Measurements from ENCODE around the gene MAP4K5.
A peak's percentile ranks its signal among the peaks of the same experiment; 100 is the strongest.

MAP4K5 gene

DNA sequence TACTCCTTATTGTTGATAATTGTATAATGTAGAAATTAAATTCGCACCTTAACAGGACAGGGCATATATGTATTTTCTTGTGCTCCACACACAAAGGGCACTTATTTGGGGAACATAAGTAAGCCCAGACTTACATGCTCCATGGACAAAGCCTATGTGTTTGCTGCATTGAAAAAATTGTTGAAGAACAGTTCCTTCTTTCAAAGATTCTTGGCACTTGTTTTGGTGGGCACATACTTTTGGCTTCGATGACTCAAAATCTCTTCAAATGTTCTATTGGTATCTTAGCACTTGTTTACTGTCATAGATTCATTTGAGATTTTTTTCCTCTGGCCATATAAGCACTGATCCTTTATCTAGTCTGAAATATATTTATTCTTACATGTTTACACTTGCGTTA, 1.4 kb upstream of the MAP4K5 start:
- H3K27ac ChIP-seq (ENCODE audit: insufficient read depth, low read length, poor library complexity, severe bottlenecking) = no peak overlapping the region
- no peaks in the 10 kb centered on the region for H3K36me3 ChIP-seq (ENCODE audit: control insufficient read depth, insufficient read depth, low read length)
- no peak for DNase-seq

DNA sequence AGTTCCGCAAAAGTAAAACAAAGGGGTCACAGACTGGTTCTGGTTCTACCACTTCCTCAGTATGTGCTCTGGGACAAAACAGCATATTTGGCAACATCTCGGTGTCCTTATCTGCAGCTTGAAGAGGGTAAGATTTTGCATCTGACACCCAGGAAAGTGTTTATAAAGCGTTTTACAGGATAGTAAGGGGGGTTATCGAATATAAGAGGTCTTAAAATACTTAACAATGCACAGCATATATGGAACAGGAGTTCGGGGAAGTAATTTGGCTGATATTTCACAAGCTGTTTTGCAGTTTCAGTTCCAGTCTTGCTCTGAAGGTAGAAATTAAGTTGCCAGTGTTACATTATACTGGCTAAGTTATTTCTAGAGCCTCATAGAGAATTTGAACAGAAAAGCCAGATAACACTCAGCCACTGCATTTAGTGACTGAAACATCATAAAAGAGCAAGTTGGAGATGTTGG, 904 bp upstream of the MAP4K5 start:
- H3K4me3 ChIP-seq (ENCODE audit: insufficient read depth, low read depth, low read length, poor library complexity, severe bottlenecking) = peak overlapping the region; percentile 96
- peaks cover 7% of the 10 kb centered on the region for H3K4me1 ChIP-seq (ENCODE audit: control insufficient read depth, insufficient read depth, low read length, poor library complexity, severe bottlenecking)
- DNase-seq = no peak
- H3K27ac ChIP-seq (ENCODE audit: insufficient read depth, low read length, poor library complexity, severe bottlenecking) = no peak overlapping the region
- no peaks in the 10 kb centered on the region for H3K9me3 ChIP-seq (ENCODE audit: control insufficient read depth, low read length)
- H3K36me3 ChIP-seq (ENCODE audit: control insufficient read depth, insufficient read depth, low read length) = no peaks in the 10 kb centered on the region
- H3K27me3 ChIP-seq (replicated peaks; ENCODE audit: control insufficient read depth, insufficient read depth, low read length, poor library complexity, severe bottlenecking) = no peaks in the 10 kb centered on the region

More for the DNA sequence above, 1.4 kb upstream of the MAP4K5 start:
- Histone ChIP-seq H3K27me3 (replicated peaks; ENCODE audit: control insufficient read depth, insufficient read depth, low read length, poor library complexity, severe bottlenecking) (no peaks in the 10 kb centered on the region), H3K9me3 (ENCODE audit: control insufficient read depth, low read length) (no peaks in the 10 kb centered on the region), H3K4me1 (ENCODE audit: control insufficient read depth, insufficient read depth, low read length, poor library complexity, severe bottlenecking) (peaks cover 7% of the 10 kb centered on the region), H3K4me3 (ENCODE audit: insufficient read depth, low read depth, low read length, poor library complexity, severe bottlenecking) (no peak overlapping the region)

DNA sequence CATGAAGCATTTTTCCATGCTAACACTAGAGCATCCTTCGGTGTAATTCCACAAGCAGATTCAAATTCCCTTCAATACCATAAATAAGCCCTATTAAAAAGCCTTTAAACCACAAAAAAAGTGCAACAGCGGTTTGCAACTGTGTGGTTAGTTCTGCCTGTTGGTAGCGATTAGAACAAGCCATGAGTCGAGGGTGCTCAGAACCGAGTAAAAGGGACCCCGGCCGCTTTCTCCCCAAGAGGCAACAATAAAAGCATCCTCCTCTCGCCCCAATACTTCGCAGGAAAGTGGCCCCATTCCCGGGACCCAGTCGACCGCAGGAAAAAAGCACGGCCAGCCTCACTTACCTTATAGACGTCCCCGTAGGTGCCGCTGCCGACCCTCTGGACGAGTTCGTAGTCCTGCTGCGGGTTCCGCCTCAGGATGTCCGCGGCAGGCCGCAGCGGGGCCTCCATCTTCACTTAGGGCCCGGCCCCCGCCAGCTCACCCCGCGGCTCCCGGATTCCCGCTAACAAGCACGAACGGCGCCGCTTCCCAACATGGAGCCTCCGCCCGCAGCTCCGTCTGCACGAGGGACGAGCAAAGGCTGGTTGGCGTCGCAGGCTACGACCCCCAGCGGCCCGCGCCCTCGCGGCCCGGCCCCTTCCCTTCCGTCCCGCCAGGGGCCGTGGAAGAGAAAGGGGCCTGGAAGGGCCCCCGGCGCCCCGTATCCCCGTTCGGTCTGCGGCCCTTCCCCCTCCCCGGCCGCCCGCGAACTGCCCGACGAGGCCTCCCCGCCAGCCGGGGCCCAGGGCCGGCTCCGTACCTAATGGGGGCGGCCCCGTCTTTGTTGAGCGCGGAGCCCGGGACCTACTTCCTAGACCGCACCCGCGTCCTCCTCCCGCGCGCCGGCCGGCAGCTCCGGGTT, 521 bp downstream of the MAP4K5 start:
- DNase-seq = peak; percentile 2 to 16 (median 11)
- Histone ChIP-seq H3K27ac (ENCODE audit: insufficient read depth, low read length, poor library complexity, severe bottlenecking) (peak overlapping the region; percentile 67), H3K4me3 (ENCODE audit: insufficient read depth, low read depth, low read length, poor library complexity, severe bottlenecking) (peak overlapping the region; percentile 96), H3K36me3 (ENCODE audit: control insufficient read depth, insufficient read depth, low read length) (no peaks in the 10 kb centered on the region), H3K4me1 (ENCODE audit: control insufficient read depth, insufficient read depth, low read length, poor library complexity, severe bottlenecking) (peaks cover 7% of the 10 kb centered on the region), H3K27me3 (replicated peaks; ENCODE audit: control insufficient read depth, insufficient read depth, low read length, poor library complexity, severe bottlenecking) (no peaks in the 10 kb centered on the region), H3K9me3 (ENCODE audit: control insufficient read depth, low read length) (no peaks in the 10 kb centered on the region)

DNA sequence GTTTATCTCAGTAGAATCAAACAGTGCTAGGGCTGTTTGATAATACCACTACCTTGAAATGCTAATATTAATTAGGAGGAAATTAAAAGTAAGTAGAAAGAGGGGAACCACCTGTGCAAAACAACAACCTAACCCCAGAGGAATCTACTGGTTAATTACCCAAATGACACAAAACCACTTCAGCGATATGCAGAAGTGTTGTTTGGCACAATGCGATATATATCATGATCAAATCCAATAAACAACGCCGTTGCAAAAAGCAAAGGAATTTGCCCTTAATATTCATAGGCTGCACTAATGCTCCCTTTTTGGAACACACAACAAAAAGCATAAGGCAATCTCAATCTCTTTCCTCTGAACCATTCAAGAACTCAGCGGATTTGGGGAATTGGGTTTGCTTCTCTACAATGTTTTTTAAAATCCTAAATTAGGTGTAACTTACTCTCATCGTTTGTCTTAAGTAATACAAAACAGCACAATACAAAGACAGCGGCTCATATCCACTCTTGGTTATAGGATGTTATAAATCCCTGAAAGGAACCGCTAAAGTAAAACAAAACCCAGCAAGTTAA, 1.5 kb downstream of the MAP4K5 start:
- Histone ChIP-seq H3K27ac (ENCODE audit: insufficient read depth, low read length, poor library complexity, severe bottlenecking) (no peak overlapping the region), H3K36me3 (ENCODE audit: control insufficient read depth, insufficient read depth, low read length) (no peaks in the 10 kb centered on the region), H3K4me3 (ENCODE audit: insufficient read depth, low read depth, low read length, poor library complexity, severe bottlenecking) (no peak overlapping the region), H3K9me3 (ENCODE audit: control insufficient read depth, low read length) (no peaks in the 10 kb centered on the region), H3K27me3 (replicated peaks; ENCODE audit: control insufficient read depth, insufficient read depth, low read length, poor library complexity, severe bottlenecking) (no peaks in the 10 kb centered on the region), H3K4me1 (ENCODE audit: control insufficient read depth, insufficient read depth, low read length, poor library complexity, severe bottlenecking) (peaks cover 7% of the 10 kb centered on the region)
- DNase-seq = no peak

DNA sequence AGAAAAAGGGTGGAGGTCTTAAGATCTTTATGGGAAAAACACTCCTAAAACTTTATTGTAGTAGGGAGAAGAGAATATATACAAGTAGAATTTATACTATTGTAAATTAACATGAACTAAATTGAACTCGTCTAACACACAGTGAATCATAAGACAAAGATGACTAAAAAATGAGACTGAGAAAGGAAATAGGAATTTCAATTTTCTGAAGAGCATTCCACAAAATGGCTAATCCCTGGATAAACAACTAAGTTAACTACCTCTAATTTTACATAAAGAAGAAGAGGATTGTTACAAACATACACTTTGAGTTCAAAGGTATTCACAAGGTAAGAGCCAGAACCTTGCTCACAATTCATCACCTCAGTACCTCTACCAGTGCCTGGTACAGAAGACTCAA, 2.0 kb downstream of the MAP4K5 start:
- Histone ChIP-seq H3K27me3 (replicated peaks; ENCODE audit: control insufficient read depth, insufficient read depth, low read length, poor library complexity, severe bottlenecking) (no peaks in the 10 kb centered on the region), H3K9me3 (ENCODE audit: control insufficient read depth, low read length) (no peaks in the 10 kb centered on the region), H3K4me3 (ENCODE audit: insufficient read depth, low read depth, low read length, poor library complexity, severe bottlenecking) (no peak overlapping the region), H3K4me1 (ENCODE audit: control insufficient read depth, insufficient read depth, low read length, poor library complexity, severe bottlenecking) (peaks cover 7% of the 10 kb centered on the region), H3K27ac (ENCODE audit: insufficient read depth, low read length, poor library complexity, severe bottlenecking) (no peak overlapping the region), H3K36me3 (ENCODE audit: control insufficient read depth, insufficient read depth, low read length) (no peaks in the 10 kb centered on the region)
- no peak for DNase-seq

DNA sequence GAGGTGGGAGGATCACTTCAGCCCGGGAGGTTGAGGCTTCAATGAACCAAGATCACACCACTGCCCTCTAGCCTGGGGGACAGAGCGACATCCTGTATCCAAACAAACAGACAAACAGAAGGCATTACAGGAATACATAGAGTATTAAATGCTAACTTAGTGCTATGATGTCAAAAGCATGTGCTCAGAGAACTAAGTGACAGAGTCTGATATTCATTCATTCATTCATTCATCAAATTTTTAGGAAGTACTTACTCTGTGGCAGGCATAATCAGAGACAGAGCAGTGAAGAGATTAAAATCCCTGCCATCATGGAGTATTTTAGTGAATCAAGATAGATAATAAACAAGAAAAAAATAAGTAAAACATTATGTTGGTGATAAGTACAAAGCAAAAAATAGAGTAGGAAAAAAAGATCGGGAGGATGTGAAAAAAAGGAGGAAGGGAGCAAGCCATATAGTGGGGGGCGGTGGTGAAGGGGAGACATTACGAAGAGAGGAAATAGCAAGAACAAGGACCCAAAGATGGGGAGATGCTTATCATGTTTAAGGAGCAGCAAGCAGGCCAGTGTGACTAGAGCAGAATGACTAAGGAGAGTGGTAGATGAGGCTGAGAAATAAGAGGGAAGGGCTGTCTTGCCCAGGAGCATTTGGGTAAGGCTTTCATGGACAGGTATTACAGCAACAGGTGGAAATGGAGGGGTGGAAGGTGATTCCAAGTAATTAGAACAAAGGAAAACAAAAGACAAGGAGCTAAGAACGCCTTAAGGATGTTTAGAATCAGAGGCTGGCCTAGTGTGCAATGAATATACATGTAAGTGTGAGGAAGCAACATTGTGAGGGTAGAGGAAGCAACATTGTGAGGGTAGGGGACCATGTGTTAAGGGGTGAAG, 2.8 kb downstream of the MAP4K5 start:
- no peaks in the 10 kb centered on the region for H3K27me3 ChIP-seq (replicated peaks; ENCODE audit: control insufficient read depth, insufficient read depth, low read length, poor library complexity, severe bottlenecking)
- H3K4me1 ChIP-seq (ENCODE audit: control insufficient read depth, insufficient read depth, low read length, poor library complexity, severe bottlenecking) = peaks cover 7% of the 10 kb centered on the region
- H3K9me3 ChIP-seq (ENCODE audit: control insufficient read depth, low read length) = no peaks in the 10 kb centered on the region
- no peak for DNase-seq
- H3K36me3 ChIP-seq (ENCODE audit: control insufficient read depth, insufficient read depth, low read length) = no peaks in the 10 kb centered on the region
- H3K4me3 ChIP-seq (ENCODE audit: insufficient read depth, low read depth, low read length, poor library complexity, severe bottlenecking) = no peak overlapping the region
- H3K27ac ChIP-seq (ENCODE audit: insufficient read depth, low read length, poor library complexity, severe bottlenecking) = no peak overlapping the region

DNA sequence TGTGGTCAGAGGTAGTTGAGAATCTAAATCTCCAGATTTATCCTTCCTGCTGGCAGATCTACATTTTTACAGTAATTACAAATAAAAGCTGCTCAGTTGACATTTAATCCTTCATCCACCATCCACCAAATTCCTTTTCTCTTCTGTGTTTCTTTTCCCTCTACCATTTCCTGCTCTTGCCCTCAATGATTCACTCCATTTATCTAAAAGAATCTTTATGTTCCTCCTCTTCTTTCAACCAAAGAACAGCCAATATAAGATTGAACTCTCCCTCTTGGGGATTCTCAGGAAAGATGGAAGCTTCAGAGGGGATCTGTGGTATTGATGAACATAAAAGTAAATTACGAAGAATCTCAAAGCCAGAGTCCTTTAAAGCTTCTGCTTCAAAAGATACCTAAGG, 4.4 kb downstream of the MAP4K5 start:
- Histone ChIP-seq H3K4me1 (ENCODE audit: control insufficient read depth, insufficient read depth, low read length, poor library complexity, severe bottlenecking) (peaks cover 7% of the 10 kb centered on the region), H3K27ac (ENCODE audit: insufficient read depth, low read length, poor library complexity, severe bottlenecking) (no peak overlapping the region), H3K4me3 (ENCODE audit: insufficient read depth, low read depth, low read length, poor library complexity, severe bottlenecking) (no peak overlapping the region), H3K9me3 (ENCODE audit: control insufficient read depth, low read length) (no peaks in the 10 kb centered on the region), H3K27me3 (replicated peaks; ENCODE audit: control insufficient read depth, insufficient read depth, low read length, poor library complexity, severe bottlenecking) (no peaks in the 10 kb centered on the region), H3K36me3 (ENCODE audit: control insufficient read depth, insufficient read depth, low read length) (no peaks in the 10 kb centered on the region)
- DNase-seq = no peak

DNA sequence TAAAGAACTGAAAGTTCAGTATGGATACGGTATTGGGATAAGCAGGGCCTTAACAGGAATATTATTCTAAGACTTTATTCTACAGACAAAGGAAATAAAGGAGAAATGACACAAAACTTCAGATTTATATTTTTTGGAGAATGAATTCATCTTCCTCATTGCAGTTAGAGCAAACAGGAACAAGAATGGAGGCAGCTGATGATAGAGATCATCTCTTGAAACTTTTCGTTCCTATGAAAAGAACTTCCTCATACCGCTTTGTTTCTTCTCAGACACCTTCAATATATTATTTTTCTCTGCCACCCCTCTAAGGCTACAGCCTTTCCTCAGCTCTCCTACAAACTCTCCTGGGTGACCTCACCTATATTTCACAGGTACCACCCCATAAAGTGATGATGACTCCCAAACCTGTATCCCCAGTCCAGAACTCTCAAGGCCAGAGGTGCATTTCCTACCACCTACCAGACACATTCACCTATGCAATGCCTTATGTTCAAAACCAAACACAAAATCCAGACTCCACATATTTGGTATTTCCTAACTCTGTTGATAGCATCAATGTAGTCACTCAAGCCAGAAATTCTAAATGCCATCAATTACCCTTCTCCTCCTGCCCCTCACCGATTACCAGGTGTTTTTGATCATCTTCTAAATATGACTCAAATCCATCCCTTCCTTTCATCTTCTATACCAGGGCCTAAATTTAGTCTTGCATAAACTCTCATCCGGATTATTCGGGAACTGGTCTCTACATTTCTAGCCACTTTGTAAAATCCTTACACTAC, 7.4 kb downstream of the MAP4K5 start:
- no peaks in the 10 kb centered on the region for H3K27me3 ChIP-seq (replicated peaks; ENCODE audit: control insufficient read depth, insufficient read depth, low read length, poor library complexity, severe bottlenecking)

GRCh38 chr14:50524060-50524459, 8.3 kb downstream of the MAP4K5 start:
- DNase-seq = no peak
- Histone ChIP-seq H3K27me3 (replicated peaks; ENCODE audit: control insufficient read depth, insufficient read depth, low read length, poor library complexity, severe bottlenecking) (no peaks in the 10 kb centered on the region), H3K9me3 (ENCODE audit: control insufficient read depth, low read length) (no peaks in the 10 kb centered on the region), H3K4me1 (ENCODE audit: control insufficient read depth, insufficient read depth, low read length, poor library complexity, severe bottlenecking) (peaks cover 5% of the 10 kb centered on the region), H3K27ac (ENCODE audit: insufficient read depth, low read length, poor library complexity, severe bottlenecking) (no peak overlapping the region), H3K4me3 (ENCODE audit: insufficient read depth, low read depth, low read length, poor library complexity, severe bottlenecking) (no peak overlapping the region), H3K36me3 (ENCODE audit: control insufficient read depth, insufficient read depth, low read length) (no peaks in the 10 kb centered on the region)

More for the DNA sequence above, 7.4 kb downstream of the MAP4K5 start:
- no peak overlapping the region for H3K4me3 ChIP-seq (ENCODE audit: insufficient read depth, low read depth, low read length, poor library complexity, severe bottlenecking)
- no peaks in the 10 kb centered on the region for H3K36me3 ChIP-seq (ENCODE audit: control insufficient read depth, insufficient read depth, low read length)
- no peak overlapping the region for H3K27ac ChIP-seq (ENCODE audit: insufficient read depth, low read length, poor library complexity, severe bottlenecking)
- peaks cover 5% of the 10 kb centered on the region for H3K4me1 ChIP-seq (ENCODE audit: control insufficient read depth, insufficient read depth, low read length, poor library complexity, severe bottlenecking)
- no peak for DNase-seq
- H3K9me3 ChIP-seq (ENCODE audit: control insufficient read depth, low read length) = no peaks in the 10 kb centered on the region
